Tibial nerve (tissue), 4 donors: Measurements from ENCODE around the gene PRRC2B. TPM values are rescaled to one million over a fixed set of nuclear protein-coding genes. Genes with fewer than 3 reads are reported as not detected.

Experiments used
- DNase-seq, 2 donors: peaks; one replicate each; pipeline ENCODE4 v3.0.0-alpha.2; 2019; ENCODE audit warnings: low spot score in 2 of 2
- H3K27ac ChIP-seq, 4 donors: fragments of 200-600 bp; sonication (generic) in 3 of 4; one replicate each; pipeline ENCODE4 v1.5.1; 2017 to 2019; ENCODE audit warnings: mild to moderate bottlenecking in 1 of 4
- H3K27me3 ChIP-seq, 2 donors: fragments of 200-600 bp; sonication (generic) in 1 of 2; one replicate each; pipeline versions ENCODE4 v1.5.1 to v1.6.0; 2017 to 2019
- H3K36me3 ChIP-seq, 3 donors: fragments of 200-600 bp; sonication (generic); one replicate each; pipeline ENCODE4 v1.5.1; 2018 to 2019
- H3K4me1 ChIP-seq, 4 donors: fragments of 200-600 bp; sonication (generic) in 3 of 4; one replicate each; pipeline ENCODE4 v1.5.1; 2017 to 2019
- H3K4me3 ChIP-seq, 4 donors: fragments of 200-600 bp; sonication (generic) in 3 of 4; one replicate each; pipeline ENCODE4 v1.5.1; 2017 to 2019; ENCODE audit warnings: mild to moderate bottlenecking in 1 of 4, moderate library complexity in 1 of 4
- H3K9me3 ChIP-seq, 4 donors: fragments of 200-600 bp; sonication (generic) in 3 of 4; one replicate each; pipeline ENCODE4 v1.5.1; 2017 to 2019
- CTCF ChIP-seq, 5 experiments: fragments of 200-600 bp in 3 of 5; fragments of 450-650 bp in 2 of 5; sonication (generic) in 3 of 5; IDR thresholded peaks; one replicate each; pipeline ENCODE4 v1.5.1; 2016 to 2019; ENCODE audit warnings: antibody characterized with exemption in 5 of 5, mild to moderate bottlenecking in 3 of 5, moderate library complexity in 2 of 5
- EP300 ChIP-seq, 2 donors: sonication (generic); formaldehyde crosslinking; IDR thresholded peaks; one replicate each; pipeline ENCODE4 v1.6.1; 2017; ENCODE audit warnings: antibody characterized with exemption in 2 of 2, mild to moderate bottlenecking in 1 of 2
- POLR2A ChIP-seq, 2 donors: fragments of 450-650 bp; IDR thresholded peaks; one replicate each; pipeline ENCODE4 v1.6.1; 2017; ENCODE audit warnings: antibody characterized with exemption in 2 of 2, mild to moderate bottlenecking in 2 of 2, moderate library complexity in 2 of 2
- WGBS, 2 donors: methylation state at CpG; one replicate each; pipeline ENCODE4 v1.1.5; 2018; 5-methylcytosine and 5-hydroxymethylcytosine counted together
- total RNA-seq, 4 donors: library from RNA; depleted of rRNA; stranded (reverse); fragments of >200 nt; gene quantifications; one replicate each; pipeline ENCODE4 v1.1.0, GENCODE V29; 2016

The PRRC2B gene
- total RNA-seq, 4 donors from 2014 or later = 94.8 to 236 (median 174) TPM

- Histone ChIP-seq H3K36me3 (peaks cover 0 to 100% (median 17%) of the 10 kb centered on the region in 3 donors), H3K4me1 (no peaks in the 10 kb centered on the region)
Measured at GRCh38 chr9:131461166-131461565, 67.3 kb downstream of the PRRC2B start.

GRCh38 chr9:131464354-131465000 lies 70.6 kb downstream of the PRRC2B start:
- 89 to 91% methylated on average over 23 to 24 of the region's 24 CpGs for WGBS, 2 donors
- Histone ChIP-seq H3K9me3 (no peaks in the 10 kb centered on the region), H3K4me1 (no peaks in the 10 kb centered on the region), H3K4me3 (no peak overlapping the region), H3K27ac (no peak overlapping the region), H3K27me3 (no peaks in the 10 kb centered on the region), H3K36me3 (peaks cover 3 to 100% (median 10%) of the 10 kb centered on the region in 3 donors)
- TF ChIP-seq POLR2A (IDR thresholded peaks at IDR 0.05) (no peak), CTCF (IDR thresholded peaks at IDR 0.05) (no peak), EP300 (IDR thresholded peaks at IDR 0.05) (no peak)
- DNase-seq = no peak

More at GRCh38 chr9:131461166-131461565, 67.3 kb downstream of the PRRC2B start:
- WGBS, 2 donors = 93 to 95% methylated on average over 1 of the region's 1 CpG
- no peak for DNase-seq
- TF ChIP-seq EP300 (IDR thresholded peaks at IDR 0.05) (no peak), CTCF (IDR thresholded peaks at IDR 0.05) (no peak), POLR2A (IDR thresholded peaks at IDR 0.05) (no peak)
- Histone ChIP-seq H3K4me3 (no peak overlapping the region), H3K27ac (no peak overlapping the region), H3K9me3 (no peaks in the 10 kb centered on the region), H3K27me3 (no peaks in the 10 kb centered on the region)

- Histone ChIP-seq H3K27ac (no peak overlapping the region), H3K9me3 (no peaks in the 10 kb centered on the region), H3K4me1 (no peaks in the 10 kb centered on the region), H3K4me3 (no peak overlapping the region), H3K36me3 (peaks cover 3 to 100% (median 12%) of the 10 kb centered on the region in 3 donors), H3K27me3 (no peaks in the 10 kb centered on the region)
- no peak for DNase-seq
- WGBS, 2 donors = 88 to 89% methylated on average over 6 of the region's 6 CpGs
- TF ChIP-seq POLR2A (IDR thresholded peaks at IDR 0.05) (no peak), CTCF (IDR thresholded peaks at IDR 0.05) (no peak), EP300 (IDR thresholded peaks at IDR 0.05) (no peak)
Measured at GRCh38 chr9:131465401-131465800, 71.5 kb downstream of the PRRC2B start.

DNA sequence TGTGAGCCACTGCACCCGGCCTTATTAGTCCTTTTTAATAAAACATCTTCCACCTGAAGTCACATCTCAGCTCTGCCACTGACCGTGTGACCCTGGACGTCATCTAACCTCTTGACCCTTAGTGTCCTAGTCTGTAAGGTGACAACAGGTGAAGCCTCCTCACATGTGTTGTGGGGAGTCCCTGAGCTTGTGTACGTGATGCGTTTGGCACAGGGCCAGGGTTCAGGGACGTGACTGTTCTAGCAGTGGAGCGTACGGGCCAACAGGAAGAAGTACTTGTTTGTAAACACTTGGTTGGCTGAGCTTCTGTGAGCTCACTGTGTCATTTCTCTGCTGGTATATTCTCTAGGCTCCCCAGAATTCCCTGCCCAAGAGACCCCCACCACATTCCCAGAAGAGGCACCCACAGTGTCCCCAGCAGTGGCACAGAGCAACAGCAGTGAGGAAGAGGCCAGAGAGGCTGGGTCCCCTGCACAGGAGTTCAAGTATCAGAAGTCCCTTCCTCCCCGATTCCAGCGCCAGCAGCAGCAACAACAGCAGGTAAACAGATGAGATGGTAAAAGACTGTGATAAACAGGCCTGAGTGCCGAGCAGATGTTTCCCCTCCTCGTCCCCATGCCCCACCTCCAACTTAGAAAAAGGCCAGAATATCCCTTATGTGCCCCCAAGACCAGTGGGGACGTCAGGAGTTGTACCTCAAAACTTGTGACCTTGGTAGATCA lies 73.5 kb downstream of the PRRC2B start:
- Histone ChIP-seq H3K27ac (no peak overlapping the region), H3K9me3 (no peaks in the 10 kb centered on the region), H3K27me3 (no peaks in the 10 kb centered on the region), H3K4me3 (no peak overlapping the region), H3K36me3 (peaks cover 11 to 100% (median 20%) of the 10 kb centered on the region in 3 donors), H3K4me1 (no peaks in the 10 kb centered on the region)
- DNase-seq = no peak
- TF ChIP-seq POLR2A (IDR thresholded peaks at IDR 0.05) (no peak), CTCF (IDR thresholded peaks at IDR 0.05) (no peak), EP300 (IDR thresholded peaks at IDR 0.05) (no peak)
- 79 to 80% methylated on average over 13 of the region's 13 CpGs for WGBS, 2 donors

- WGBS, 2 donors = 89 to 92% methylated on average over 4 of the region's 4 CpGs
- DNase-seq = no peak
- no peak for TF ChIP-seq EP300 (IDR thresholded peaks at IDR 0.05)
- no peak for TF ChIP-seq POLR2A (IDR thresholded peaks at IDR 0.05)
- TF ChIP-seq CTCF (IDR thresholded peaks at IDR 0.05) = no peak
- Histone ChIP-seq H3K9me3 (no peaks in the 10 kb centered on the region), H3K27ac (no peak overlapping the region), H3K36me3 (peaks cover 11 to 100% (median 20%) of the 10 kb centered on the region in 3 donors), H3K4me1 (no peaks in the 10 kb centered on the region), H3K27me3 (no peaks in the 10 kb centered on the region), H3K4me3 (no peak overlapping the region)
Measured at GRCh38 chr9:131468031-131468430, 74.1 kb downstream of the PRRC2B start.
